Endothelial cell of umbilical vein (primary cell): ENCODE results near the gene BAZ1B. TPM values are rescaled to one million over a fixed set of nuclear protein-coding genes. Genes with fewer than 3 reads are reported as not detected.
"Not testable (repeated sequence)": the region's sequence is repeated elsewhere in the genome, so short reads cannot be mapped to it uniquely, and the experiment has no call there.

Experiments used
- BruUV-seq: library from RNA; stranded (reverse); fragments of 400-500 nt; replicated peaks from 2 replicates; lab custom pipeline; 2021; lab: Mats Ljungman, UMichigan
- CTCF ChIA-PET: fragments of 300-600, 350-600 bp; sonication (Branson Sonifier 250); formaldehyde crosslinking; loops from one replicate; lab custom pipeline; 2021; ENCODE audit warnings: antibody characterized with exemption, inconsistent platforms; lab: Charles Lee
- POLR2A ChIA-PET: fragments of 300-600, 350-600 bp; sonication (Branson Sonifier 250); formaldehyde crosslinking; loops from one replicate; lab custom pipeline; 2021; ENCODE audit warnings: antibody characterized with exemption, inconsistent platforms; lab: Charles Lee
- DNase-seq: peaks from one replicate; pipeline ENCODE4 v3.0.0-alpha.2; 2011; ENCODE audit warnings: low read depth, low spot score
- FAIRE-seq: peaks from 2 replicates; lab custom pipeline; 2011; peaks lifted over from hg19 to GRCh38; lab: Jason Lieb, UNC
- H2AFZ ChIP-seq: 2 replicates; pipeline ENCODE4 v1.6.0; 2012; ENCODE audit warnings: low read depth, low read length, control low read depth, inconsistent platforms
- H3K27ac ChIP-seq: 2 replicates; pipeline ENCODE4 v1.5.1; 2011; ENCODE audit warnings: low read depth, mild to moderate bottlenecking, control low read depth, low read length, moderate library complexity; ENCODE audit not compliant: insufficient read depth
- H3K27me3 ChIP-seq, 2 experiments: 2 replicates each; pipeline versions ENCODE4 v1.6.0 to v1.6.1; 2011; ENCODE audit warnings: low read length in 2 of 2, mixed read lengths in 1 of 2; ENCODE audit not compliant: control insufficient read depth in 2 of 2, insufficient read depth in 2 of 2
- H3K36me3 ChIP-seq, 2 experiments: 2 replicates in 1 of 2; 3 replicates in 1 of 2; pipeline ENCODE4 v1.5.1; 2011; ENCODE audit warnings: low read length in 2 of 2, mild to moderate bottlenecking in 1 of 2, moderate library complexity in 1 of 2; ENCODE audit not compliant: control insufficient read depth in 2 of 2, insufficient read depth in 2 of 2; ENCODE audit errors: extremely low read depth in 1 of 2
- H3K4me1 ChIP-seq: 3 replicates; pipeline ENCODE4 v1.5.1; 2011; ENCODE audit warnings: mild to moderate bottlenecking, low read length; ENCODE audit not compliant: control insufficient read depth, insufficient read depth; ENCODE audit errors: extremely low read depth
- H3K4me2 ChIP-seq: 2 replicates; pipeline ENCODE4 v1.6.1; 2011; ENCODE audit warnings: low read length, control low read depth, mixed read lengths; ENCODE audit not compliant: insufficient read depth
- H3K4me3 ChIP-seq, 3 experiments: fragments of 200-600 bp in 1 of 3; sonication (generic), shearing (Covaris generic) in 1 of 3; replicated peaks in 1 of 3; 2 replicates each; pipeline ENCODE4 v1.5.1; 2011 to 2016; ENCODE audit warnings: control low read depth in 3 of 3, low read length in 3 of 3, mild to moderate bottlenecking in 2 of 3, inconsistent platforms in 1 of 3, low read depth in 1 of 3, moderate library complexity in 1 of 3; ENCODE audit not compliant: insufficient read depth in 1 of 3
- H3K79me2 ChIP-seq: 2 replicates; pipeline ENCODE4 v1.6.0; 2012; ENCODE audit warnings: low read length, inconsistent platforms; ENCODE audit not compliant: control insufficient read depth, insufficient read depth
- H3K9ac ChIP-seq: replicated peaks from 2 replicates; pipeline ENCODE3; 2011; ENCODE audit warnings: low read length, control low read depth; ENCODE audit not compliant: insufficient read depth; ENCODE audit errors: extremely low read depth
- H3K9me1 ChIP-seq: replicated peaks from 3 replicates; pipeline ENCODE4 v1.6.0; 2011; ENCODE audit warnings: mild to moderate bottlenecking, low read length; ENCODE audit not compliant: control insufficient read depth, insufficient read depth; ENCODE audit errors: extremely low read depth
- H3K9me3 ChIP-seq: replicated peaks from 2 replicates; pipeline ENCODE4 v1.5.1; 2012; ENCODE audit warnings: low read length, inconsistent platforms; ENCODE audit not compliant: control insufficient read depth, insufficient read depth
- H4K20me1 ChIP-seq: replicated peaks from 2 replicates; pipeline ENCODE3; 2011; ENCODE audit warnings: mild to moderate bottlenecking, low read length; ENCODE audit not compliant: control insufficient read depth, insufficient read depth; ENCODE audit errors: extremely low read depth
- EZH2 ChIP-seq: IDR thresholded peaks from 2 replicates; pipeline ENCODE4 v1.6.1; 2012; ENCODE audit warnings: borderline replicate concordance, low read depth, mild to moderate bottlenecking, moderate library complexity, low read length, inconsistent platforms; ENCODE audit not compliant: severe bottlenecking
- FOS ChIP-seq: IDR thresholded peaks from 2 replicates; pipeline ENCODE4 v1.6.1; 2011; ENCODE audit warnings: mild to moderate bottlenecking, low read length, moderate library complexity, borderline replicate concordance; ENCODE audit not compliant: insufficient read depth
- JUN ChIP-seq: IDR thresholded peaks from 2 replicates; pipeline ENCODE4 v1.6.1; 2011; ENCODE audit warnings: borderline replicate concordance, low read depth; ENCODE audit not compliant: insufficient read length, insufficient read depth
- MYC ChIP-seq: IDR thresholded peaks from one replicate; pipeline ENCODE4 v1.6.1; 2011; ENCODE audit warnings: mild to moderate bottlenecking, low read depth, low read length
- POLR2A ChIP-seq: IDR thresholded peaks from 2 replicates; pipeline ENCODE4 v1.6.1; 2012; ENCODE audit warnings: low read depth, mild to moderate bottlenecking, control low read depth, low read length
- POLR2AphosphoS5 ChIP-seq: IDR thresholded peaks from 2 replicates; pipeline ENCODE4 v1.6.1; 2012; ENCODE audit warnings: low read depth, mild to moderate bottlenecking, control low read depth, low read length, moderate library complexity; ENCODE audit not compliant: insufficient read depth
- dilution Hi-C: fragments of 300-500 bp; cut with MboI; formaldehyde crosslinking; loops from one replicate; pipeline ENCODE4 v1.15.0; 2019; ENCODE audit warnings: low sequenced_read_pairs; ENCODE audit not compliant: extremely low pct_ligation_motif_present
- intact Hi-C: fragments of 100-400 bp; cut with micrococcal nuclease; formaldehyde crosslinking; loops from one replicate; pipeline ENCODE4 v1.10.0; 2022
- polyA plus RNA-seq, 4 experiments: library from polyadenylated mRNA; depleted of rRNA in 3 of 4; stranded (reverse) in 3 of 4; unstranded in 1 of 4; fragments of >200 nt; gene quantifications; 2 replicates each; pipeline versions ENCODE4 v1.2.1 to v1.2.3, GENCODE V29; 2011 to 2012; ENCODE audit warnings: missing spikeins in 1 of 4
- total RNA-seq: library from RNA; stranded (reverse); gene quantifications from 2 replicates; pipeline ENCODE4 v1.2.3, GENCODE V29; 2021
- TF ChIP-seq, protein P1 (sequence below): IDR thresholded peaks from 2 replicates; pipeline ENCODE4 v1.6.1; 2011; ENCODE audit not compliant: insufficient read depth, insufficient read length
- TF ChIP-seq, protein P2 (sequence below), 2 donors: IDR thresholded peaks; 1 replicate in 1 of 2; 2 replicates in 1 of 2; pipeline ENCODE4 v1.5.1; 2011; ENCODE audit warnings: low read length in 2 of 2, mild to moderate bottlenecking in 2 of 2, moderate library complexity in 2 of 2, control low read depth in 1 of 2, inconsistent platforms in 1 of 2, low read depth in 1 of 2; ENCODE audit not compliant: insufficient read depth in 1 of 2; ENCODE audit errors: extremely low read depth in 1 of 2

BAZ1B gene
- total and polyA plus RNA-seq, 2 donors (not counting 3 experiments of a cell fraction or from before 2014, with no cell fraction given), result 16.2 to 74.7 TPM

DNA sequence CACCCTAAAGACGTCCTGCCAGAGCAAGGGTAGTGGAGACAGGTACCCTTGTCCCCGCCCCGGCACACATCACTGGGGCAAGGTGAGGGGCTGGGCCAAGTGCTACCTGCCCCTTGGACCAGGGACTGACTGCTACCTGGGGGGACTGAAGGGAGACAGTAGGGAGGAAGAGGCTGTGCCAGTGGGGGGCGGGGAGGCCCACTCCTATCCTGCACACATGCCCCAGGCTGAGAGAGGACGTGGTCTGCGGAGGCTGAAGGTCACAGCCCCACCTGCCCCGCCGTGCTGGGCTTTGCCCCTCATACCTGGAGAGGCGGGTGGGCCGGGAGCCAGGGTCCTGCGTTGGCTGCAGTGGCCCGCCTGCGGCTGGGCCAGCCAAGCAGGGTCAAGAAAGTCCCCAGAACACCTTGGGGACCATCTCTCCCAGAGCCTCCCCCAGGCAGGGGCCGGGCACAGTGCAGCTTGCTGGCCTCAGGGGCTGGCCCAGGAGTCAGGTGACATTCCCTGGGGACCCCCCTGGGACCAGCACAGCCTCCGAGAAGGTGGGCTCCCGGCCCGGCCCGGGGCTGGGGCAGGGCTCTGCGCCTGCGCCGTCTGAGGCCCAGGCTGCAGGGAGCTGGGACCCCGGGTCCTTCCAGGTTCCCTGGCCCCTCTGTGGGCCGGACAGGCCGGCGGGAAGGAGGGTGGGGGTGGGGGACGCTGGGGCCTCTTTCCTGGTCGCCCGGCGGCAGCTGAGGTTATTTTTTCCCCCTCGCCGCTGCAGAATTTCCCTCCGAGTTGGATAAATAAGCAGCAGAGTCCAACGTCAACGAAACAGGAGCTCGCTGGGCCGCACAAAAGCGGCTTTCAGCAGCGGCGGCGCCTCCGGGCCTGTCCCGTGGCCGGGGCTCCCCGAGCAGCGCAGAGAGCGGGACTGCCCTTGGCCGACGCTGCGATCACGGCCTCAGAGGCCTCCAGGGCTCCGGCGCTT, 98.3 kb downstream of the BAZ1B start:
- Histone ChIP-seq H3K4me1 (no peaks in the 10 kb centered on the region), H3K27ac (no peak overlapping the region), H3K9me3 (no peaks in the 10 kb centered on the region), H3K9me1 (no peaks in the 10 kb centered on the region), H3K27me3 (no peaks in the 10 kb centered on the region), H3K36me3 (no peaks in the 10 kb centered on the region), H4K20me1 (no peaks in the 10 kb centered on the region), H3K4me3 (no peak overlapping the region), H3K4me2 (peak overlapping the region; percentile 19), H2AFZ (peak overlapping the region; percentile 72), H3K79me2 (no peaks in the 10 kb centered on the region), H3K9ac (peak overlapping the region; percentile 9)
- dilution Hi-C loops, result no loop called here
- intact Hi-C loops, result no loop called here
- peak; percentile 43 for FAIRE-seq
- BruUV-seq, result no TSS peak
- peak; percentile 40 for DNase-seq
- ChIA-PET CTCF (interaction anchor here (1.4 kb wide), 2 partner anchors 28 to 81 kb away, joined by 3 to 5 read pairs; no protein-coding TSS in a partner anchor), POLR2A (no interaction called here)
- TF ChIP-seq MYC, result no peak
- no peak for TF ChIP-seq FOS
- no peak for TF ChIP-seq POLR2AphosphoS5
- no peak for TF ChIP-seq POLR2A
- no peak for TF ChIP-seq EZH2
- no peak for TF ChIP-seq JUN
- TF ChIP-seq, protein P1, sequence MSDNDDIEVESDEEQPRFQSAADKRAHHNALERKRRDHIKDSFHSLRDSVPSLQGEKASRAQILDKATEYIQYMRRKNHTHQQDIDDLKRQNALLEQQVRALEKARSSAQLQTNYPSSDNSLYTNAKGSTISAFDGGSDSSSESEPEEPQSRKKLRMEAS, result no peak
- TF ChIP-seq, protein P2, sequence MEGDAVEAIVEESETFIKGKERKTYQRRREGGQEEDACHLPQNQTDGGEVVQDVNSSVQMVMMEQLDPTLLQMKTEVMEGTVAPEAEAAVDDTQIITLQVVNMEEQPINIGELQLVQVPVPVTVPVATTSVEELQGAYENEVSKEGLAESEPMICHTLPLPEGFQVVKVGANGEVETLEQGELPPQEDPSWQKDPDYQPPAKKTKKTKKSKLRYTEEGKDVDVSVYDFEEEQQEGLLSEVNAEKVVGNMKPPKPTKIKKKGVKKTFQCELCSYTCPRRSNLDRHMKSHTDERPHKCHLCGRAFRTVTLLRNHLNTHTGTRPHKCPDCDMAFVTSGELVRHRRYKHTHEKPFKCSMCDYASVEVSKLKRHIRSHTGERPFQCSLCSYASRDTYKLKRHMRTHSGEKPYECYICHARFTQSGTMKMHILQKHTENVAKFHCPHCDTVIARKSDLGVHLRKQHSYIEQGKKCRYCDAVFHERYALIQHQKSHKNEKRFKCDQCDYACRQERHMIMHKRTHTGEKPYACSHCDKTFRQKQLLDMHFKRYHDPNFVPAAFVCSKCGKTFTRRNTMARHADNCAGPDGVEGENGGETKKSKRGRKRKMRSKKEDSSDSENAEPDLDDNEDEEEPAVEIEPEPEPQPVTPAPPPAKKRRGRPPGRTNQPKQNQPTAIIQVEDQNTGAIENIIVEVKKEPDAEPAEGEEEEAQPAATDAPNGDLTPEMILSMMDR (IDR thresholded peaks at IDR 0.05; ENCODE audit: extremely low read depth in 1 of 2, insufficient read depth in 1 of 2, low read depth in 1 of 2, low read length in 2 of 2), result no peak

DNA sequence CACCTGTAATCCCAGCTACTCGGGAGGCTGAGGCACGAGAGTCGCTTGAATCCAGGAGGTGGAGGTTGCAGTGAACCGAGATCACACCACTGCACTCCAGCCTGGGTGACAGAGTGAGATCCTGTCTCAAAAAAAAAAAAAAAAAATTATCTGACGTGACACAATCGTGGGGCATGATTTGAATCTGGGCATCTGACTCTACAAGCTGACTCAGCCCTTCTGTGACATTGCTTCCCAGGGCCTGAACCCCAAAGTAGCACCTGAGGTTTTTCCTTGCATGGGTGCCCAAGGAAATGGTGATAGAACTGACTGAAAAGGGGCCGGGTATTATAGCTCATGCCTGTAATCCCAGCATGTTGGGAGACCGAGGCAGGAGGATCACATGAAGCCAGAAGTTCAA, 101.5 kb downstream of the BAZ1B start:
- H3K36me3 ChIP-seq, H4K20me1 ChIP-seq, H3K4me3 ChIP-seq, FAIRE-seq, H3K9ac ChIP-seq, H3K4me2 ChIP-seq, H3K4me1 ChIP-seq, H3K9me1 ChIP-seq, BruUV-seq, DNase-seq, H3K27me3 ChIP-seq, H3K27ac ChIP-seq, POLR2A ChIA-PET, H3K9me3 ChIP-seq, H3K79me2 ChIP-seq, H2AFZ ChIP-seq, intact Hi-C loops, dilution Hi-C loops: not testable (repeated sequence)
- CTCF ChIA-PET, result interaction anchor here (1.6 kb wide), 1 partner anchor 78 kb away, joined by 4 read pairs; no protein-coding TSS in a partner anchor
